ENCODE data around the gene LYPD6B. TPM values are rescaled to one million over a fixed set of nuclear protein-coding genes. Genes with fewer than 3 reads are reported as not detected.

The LYPD6B gene
- total RNA-seq, 1 experiment from 2014 or later, result 1.9 TPM

- no peaks in the 10 kb centered on the region for H3K36me3 ChIP-seq (replicated peaks; ENCODE audit: control insufficient read depth, insufficient read depth, low read length)
- DNase-seq, result no peak
- H3K4me3 ChIP-seq (ENCODE audit: insufficient read depth, low read depth, low read length), result no peak overlapping the region
- no peaks in the 10 kb centered on the region; the same call in 1 of the 2 replicates for H3K27me3 ChIP-seq (ENCODE audit: control insufficient read depth, insufficient read depth, low read length)
These were observed 116.9 kb downstream of the LYPD6B start for GRCh38 chr2:149155196-149155969.

GRCh38 chr2:149155988-149156387 lies 117.5 kb downstream of the LYPD6B start:
- Histone ChIP-seq H3K27me3 (ENCODE audit: control insufficient read depth, insufficient read depth, low read length) (no peaks in the 10 kb centered on the region; the same call in 1 of the 2 replicates), H3K4me3 (ENCODE audit: insufficient read depth, low read depth, low read length) (no peak overlapping the region), H3K36me3 (replicated peaks; ENCODE audit: control insufficient read depth, insufficient read depth, low read length) (no peaks in the 10 kb centered on the region)
- no peak for DNase-seq

- H3K4me3 ChIP-seq (ENCODE audit: insufficient read depth, low read depth, low read length), result no peak overlapping the region
- no peaks in the 10 kb centered on the region; the same call in 1 of the 2 replicates for H3K27me3 ChIP-seq (ENCODE audit: control insufficient read depth, insufficient read depth, low read length)
- no peaks in the 10 kb centered on the region for H3K36me3 ChIP-seq (replicated peaks; ENCODE audit: control insufficient read depth, insufficient read depth, low read length)
- DNase-seq, result no peak
These were observed 118.7 kb downstream of the LYPD6B start for GRCh38 chr2:149156971-149157740.

- no peak for DNase-seq
- H3K4me3 ChIP-seq (ENCODE audit: insufficient read depth, low read depth, low read length), result no peak overlapping the region
- H3K27me3 ChIP-seq (ENCODE audit: control insufficient read depth, insufficient read depth, low read length), result no peaks in the 10 kb centered on the region
- H3K36me3 ChIP-seq (replicated peaks; ENCODE audit: control insufficient read depth, insufficient read depth, low read length), result no peaks in the 10 kb centered on the region
These were observed 120.5 kb downstream of the LYPD6B start for GRCh38 chr2:149158957-149159356.

- no peak overlapping the region for H3K4me3 ChIP-seq (ENCODE audit: insufficient read depth, low read depth, low read length)
These were observed 121.7 kb downstream of the LYPD6B start for GRCh38 chr2:149160195-149160594.

GRCh38 chr2:149160701-149161217 lies 122.3 kb downstream of the LYPD6B start:
- no peak overlapping the region for H3K4me3 ChIP-seq (ENCODE audit: insufficient read depth, low read depth, low read length)
- H3K36me3 ChIP-seq (replicated peaks; ENCODE audit: control insufficient read depth, insufficient read depth, low read length), result no peaks in the 10 kb centered on the region
- no peak for DNase-seq
- H3K27me3 ChIP-seq (ENCODE audit: control insufficient read depth, insufficient read depth, low read length), result no peaks in the 10 kb centered on the region

More at GRCh38 chr2:149160195-149160594, 121.7 kb downstream of the LYPD6B start:
- no peak for DNase-seq
- Histone ChIP-seq H3K36me3 (replicated peaks; ENCODE audit: control insufficient read depth, insufficient read depth, low read length) (no peaks in the 10 kb centered on the region), H3K27me3 (ENCODE audit: control insufficient read depth, insufficient read depth, low read length) (no peaks in the 10 kb centered on the region)

GRCh38 chr2:149161481-149162225 lies 123.2 kb downstream of the LYPD6B start:
- no peak for DNase-seq

GRCh38 chr2:149164296-149164695 lies 125.8 kb downstream of the LYPD6B start:
- H3K4me3 ChIP-seq (ENCODE audit: insufficient read depth, low read depth, low read length), result no peak overlapping the region
- H3K36me3 ChIP-seq (replicated peaks; ENCODE audit: control insufficient read depth, insufficient read depth, low read length), result no peaks in the 10 kb centered on the region; the same call in 1 of the 2 replicates
- no peaks in the 10 kb centered on the region for H3K27me3 ChIP-seq (ENCODE audit: control insufficient read depth, insufficient read depth, low read length)

More at GRCh38 chr2:149161481-149162225, 123.2 kb downstream of the LYPD6B start:
- Histone ChIP-seq H3K36me3 (replicated peaks; ENCODE audit: control insufficient read depth, insufficient read depth, low read length) (no peaks in the 10 kb centered on the region; the same call in 1 of the 2 replicates), H3K4me3 (ENCODE audit: insufficient read depth, low read depth, low read length) (no peak overlapping the region), H3K27me3 (ENCODE audit: control insufficient read depth, insufficient read depth, low read length) (no peaks in the 10 kb centered on the region)

GRCh38 chr2:149164827-149165226 lies 126.3 kb downstream of the LYPD6B start:
- no peak for DNase-seq
- H3K27me3 ChIP-seq (ENCODE audit: control insufficient read depth, insufficient read depth, low read length), result no peaks in the 10 kb centered on the region
- H3K4me3 ChIP-seq (ENCODE audit: insufficient read depth, low read depth, low read length), result no peak overlapping the region
- no peaks in the 10 kb centered on the region; the same call in 1 of the 2 replicates for H3K36me3 ChIP-seq (replicated peaks; ENCODE audit: control insufficient read depth, insufficient read depth, low read length)

More at GRCh38 chr2:149164296-149164695, 125.8 kb downstream of the LYPD6B start:
- DNase-seq, result no peak

GRCh38 chr2:149167001-149167780 lies 128.7 kb downstream of the LYPD6B start:
- DNase-seq, result no peak
- Histone ChIP-seq H3K27me3 (ENCODE audit: control insufficient read depth, insufficient read depth, low read length) (no peaks in the 10 kb centered on the region), H3K36me3 (replicated peaks; ENCODE audit: control insufficient read depth, insufficient read depth, low read length) (no peaks in the 10 kb centered on the region; the same call in 1 of the 2 replicates), H3K4me3 (ENCODE audit: insufficient read depth, low read depth, low read length) (no peak overlapping the region)

- no peak for DNase-seq
- H3K36me3 ChIP-seq (replicated peaks; ENCODE audit: control insufficient read depth, insufficient read depth, low read length), result no peaks in the 10 kb centered on the region; the same call in 1 of the 2 replicates
- H3K4me3 ChIP-seq (ENCODE audit: insufficient read depth, low read depth, low read length), result no peak overlapping the region
- no peaks in the 10 kb centered on the region for H3K27me3 ChIP-seq (ENCODE audit: control insufficient read depth, insufficient read depth, low read length)
These were observed 129.4 kb downstream of the LYPD6B start for GRCh38 chr2:149167941-149168340.

GRCh38 chr2:149169656-149170055 lies 131.2 kb downstream of the LYPD6B start:
- Histone ChIP-seq H3K36me3 (replicated peaks; ENCODE audit: control insufficient read depth, insufficient read depth, low read length) (no peaks in the 10 kb centered on the region; the same call in 1 of the 2 replicates), H3K27me3 (ENCODE audit: control insufficient read depth, insufficient read depth, low read length) (no peaks in the 10 kb centered on the region), H3K4me3 (ENCODE audit: insufficient read depth, low read depth, low read length) (no peak overlapping the region)
- no peak for DNase-seq

- Histone ChIP-seq H3K27me3 (ENCODE audit: control insufficient read depth, insufficient read depth, low read length) (no peaks in the 10 kb centered on the region), H3K4me3 (ENCODE audit: insufficient read depth, low read depth, low read length) (no peak overlapping the region), H3K36me3 (replicated peaks; ENCODE audit: control insufficient read depth, insufficient read depth, low read length) (no peaks in the 10 kb centered on the region; the same call in 1 of the 2 replicates)
- no peak for DNase-seq
These were observed 131.7 kb downstream of the LYPD6B start for GRCh38 chr2:149170156-149170555.
